ENCODE data around the gene RHBDF1. TPM values are rescaled to one million over a fixed set of nuclear protein-coding genes. Genes with fewer than 3 reads are reported as not detected.

The RHBDF1 gene
- total and polyA plus RNA-seq, 4 donors = 26.6 to 51.2 (median 29.9) TPM

- ATAC-seq (ENCODE audit: insufficient read depth, low FRiP score) = no peak
- no peak overlapping the region for H3K27ac ChIP-seq (ENCODE audit: low read depth in 1 of 2, low read length in 1 of 2)
- 91 to 93% methylated on average over 8 of the region's 8 CpGs for WGBS, 2 donors
- no peaks in the 10 kb centered on the region for H3K4me1 ChIP-seq (ENCODE audit: control insufficient read depth in 5 of 5, insufficient read depth in 5 of 5, low read length in 5 of 5)
- H3K4me3 ChIP-seq = no peak overlapping the region
- H3K27me3 ChIP-seq (ENCODE audit: control insufficient read depth in 3 of 3, insufficient read depth in 3 of 3, low read length in 2 of 3) = no peaks in the 10 kb centered on the region
- H3K36me3 ChIP-seq (ENCODE audit: control insufficient read depth in 4 of 4, insufficient read depth in 4 of 4, low read length in 4 of 4) = peaks cover 3 to 16% (median 7%) of the 10 kb centered on the region in 4 donors
- no peak overlapping the region for H3K9ac ChIP-seq (ENCODE audit: insufficient read depth in 1 of 2, low read length in 2 of 2)
- no peak for TF ChIP-seq CTCF (IDR thresholded peaks at IDR 0.05; ENCODE audit: control extremely low read depth, extremely low read depth)
- no peaks in the 10 kb centered on the region for H3K9me3 ChIP-seq (ENCODE audit: control insufficient read depth in 4 of 4, insufficient read depth in 3 of 4, low read length in 3 of 4)
- no peak for DNase-seq
Observed at GRCh38 chr16:44655-45054, 27.8 kb downstream of the RHBDF1 start.

GRCh38 chr16:43294-43693 lies 29.1 kb downstream of the RHBDF1 start:
- 84 to 91% methylated on average over 5 of the region's 5 CpGs for WGBS, 2 donors
- no peaks in the 10 kb centered on the region for H3K9me3 ChIP-seq (ENCODE audit: control insufficient read depth in 4 of 4, insufficient read depth in 3 of 4, low read length in 3 of 4)
- H3K36me3 ChIP-seq (ENCODE audit: control insufficient read depth in 4 of 4, insufficient read depth in 4 of 4, low read length in 4 of 4) = peaks cover 3 to 16% (median 6%) of the 10 kb centered on the region in 4 donors
- ATAC-seq (ENCODE audit: insufficient read depth, low FRiP score) = no peak
- H3K27ac ChIP-seq (ENCODE audit: low read depth in 1 of 2, low read length in 1 of 2) = no peak overlapping the region
- H3K9ac ChIP-seq (ENCODE audit: insufficient read depth in 1 of 2, low read length in 2 of 2) = no peak overlapping the region
- no peak for DNase-seq
- no peak for TF ChIP-seq CTCF (IDR thresholded peaks at IDR 0.05; ENCODE audit: control extremely low read depth, extremely low read depth)
- peaks cover 0 to 1% (median 0%) of the 10 kb centered on the region in 5 donors for H3K4me1 ChIP-seq (ENCODE audit: control insufficient read depth in 5 of 5, insufficient read depth in 5 of 5, low read length in 5 of 5)
- no peak overlapping the region for H3K4me3 ChIP-seq
- H3K27me3 ChIP-seq (ENCODE audit: control insufficient read depth in 3 of 3, insufficient read depth in 3 of 3, low read length in 2 of 3) = no peaks in the 10 kb centered on the region

GRCh38 chr16:42691-43090 lies 29.7 kb downstream of the RHBDF1 start:
- no peak for ATAC-seq (ENCODE audit: insufficient read depth, low FRiP score)
- DNase-seq = no peak
- peaks cover 0 to 1% (median 0%) of the 10 kb centered on the region in 5 donors for H3K4me1 ChIP-seq (ENCODE audit: control insufficient read depth in 5 of 5, insufficient read depth in 5 of 5, low read length in 5 of 5)
- peaks cover 3 to 16% (median 6%) of the 10 kb centered on the region in 4 donors for H3K36me3 ChIP-seq (ENCODE audit: control insufficient read depth in 4 of 4, insufficient read depth in 4 of 4, low read length in 4 of 4)
- no peaks in the 10 kb centered on the region for H3K27me3 ChIP-seq (ENCODE audit: control insufficient read depth in 3 of 3, insufficient read depth in 3 of 3, low read length in 2 of 3)
- TF ChIP-seq CTCF (IDR thresholded peaks at IDR 0.05; ENCODE audit: control extremely low read depth, extremely low read depth) = no peak
- WGBS, 2 donors = 77 to 83% methylated on average over 4 of the region's 4 CpGs
- H3K9ac ChIP-seq (ENCODE audit: insufficient read depth in 1 of 2, low read length in 2 of 2) = no peak overlapping the region
- no peak overlapping the region for H3K4me3 ChIP-seq
- H3K27ac ChIP-seq (ENCODE audit: low read depth in 1 of 2, low read length in 1 of 2) = no peak overlapping the region
- H3K9me3 ChIP-seq (ENCODE audit: control insufficient read depth in 4 of 4, insufficient read depth in 3 of 4, low read length in 3 of 4) = no peaks in the 10 kb centered on the region

- no peak overlapping the region for H3K4me3 ChIP-seq
- ATAC-seq (ENCODE audit: insufficient read depth, low FRiP score) = no peak
- no peak for DNase-seq
- H3K9ac ChIP-seq (ENCODE audit: insufficient read depth in 1 of 2, low read length in 2 of 2) = no peak overlapping the region
- H3K4me1 ChIP-seq (ENCODE audit: control insufficient read depth in 5 of 5, insufficient read depth in 5 of 5, low read length in 5 of 5) = peaks cover 0 to 1% (median 0%) of the 10 kb centered on the region in 5 donors
- H3K36me3 ChIP-seq (ENCODE audit: control insufficient read depth in 4 of 4, insufficient read depth in 4 of 4, low read length in 4 of 4) = peaks cover 0 to 12% (median 5%) of the 10 kb centered on the region in 4 donors
- no peak for TF ChIP-seq CTCF (IDR thresholded peaks at IDR 0.05; ENCODE audit: control extremely low read depth, extremely low read depth)
- H3K27ac ChIP-seq (ENCODE audit: low read depth in 1 of 2, low read length in 1 of 2) = no peak overlapping the region
- 88 to 89% methylated on average over 11 of the region's 11 CpGs for WGBS, 2 donors
- H3K27me3 ChIP-seq (ENCODE audit: control insufficient read depth in 3 of 3, insufficient read depth in 3 of 3, low read length in 2 of 3) = no peaks in the 10 kb centered on the region
- H3K9me3 ChIP-seq (ENCODE audit: control insufficient read depth in 4 of 4, insufficient read depth in 3 of 4, low read length in 3 of 4) = no peaks in the 10 kb centered on the region
Observed at GRCh38 chr16:42069-42457, 30.4 kb downstream of the RHBDF1 start.

Measured in lung (tissue), 12 donors.